Activated CD8-positive, alpha-beta T cell treated with anti-CD3 and anti-CD28 coated beads, Interleukin-2, amount 10 ng/mL, durations not matched to agents 7 days and 5 days (primary cell): ENCODE results near the gene SMIM13. TPM values are rescaled to one million over a fixed set of nuclear protein-coding genes. Genes with fewer than 3 reads are reported as not detected.
"Not testable (repeated sequence)": the region's sequence is repeated elsewhere in the genome, so short reads cannot be mapped to it uniquely, and the experiment has no call there.

Experiments
- ATAC-seq: fragments of 150-1000 bp; cut with Tn5 transposase; one replicate; pipeline ENCODE4 v1.10.0; 2021; ENCODE audit warnings: moderate library complexity
- CTCF ChIA-PET: fragments of 350-600 bp; sonication (Branson Sonifier 250); formaldehyde crosslinking; loops from one replicate; lab custom pipeline; 2021; ENCODE audit warnings: antibody characterized with exemption; lab: Charles Lee
- POLR2A ChIA-PET: fragments of 350-600 bp; sonication (Branson Sonifier 250); formaldehyde crosslinking; loops from one replicate; lab custom pipeline; 2021; ENCODE audit warnings: antibody characterized with exemption; lab: Charles Lee
- DNase-seq: peaks from one replicate; pipeline ENCODE4 v3.0.0-alpha.2; 2020
- H3K27ac Mint-ChIP-seq: one replicate; pipeline ENCODE4 v1.8.0; 2021; ENCODE audit warnings: mild to moderate bottlenecking, mixed read lengths
- H3K27me3 Mint-ChIP-seq: one replicate; pipeline ENCODE4 v1.8.0; 2021; ENCODE audit warnings: low read depth, mixed read lengths
- H3K36me3 Mint-ChIP-seq: one replicate; pipeline ENCODE4 v1.8.0; 2021; ENCODE audit warnings: low read depth, mixed read lengths
- H3K4me1 Mint-ChIP-seq: one replicate; pipeline ENCODE4 v1.8.0; 2021; ENCODE audit warnings: low read depth, mixed read lengths
- H3K4me3 Mint-ChIP-seq: one replicate; pipeline ENCODE4 v1.8.0; 2021; ENCODE audit warnings: mild to moderate bottlenecking, mixed read lengths
- H3K9me3 Mint-ChIP-seq: one replicate; pipeline ENCODE4 v1.8.0; 2022; ENCODE audit warnings: mixed read lengths; ENCODE audit not compliant: insufficient read depth
- total RNA-seq, 2 experiments: library from RNA; stranded (reverse); gene quantifications; one replicate each; pipeline ENCODE4 v1.2.3, GENCODE V29; 2021

The SMIM13 gene
- total RNA-seq, 2 experiments from 2014 or later: 9.5 to 10.1 TPM

- Mint-ChIP-seq H3K9me3 (peaks cover 9% of the 10 kb centered on the region), H3K36me3 (peaks cover 39% of the 10 kb centered on the region), H3K4me3 (no peak overlapping the region), H3K27me3 (no peaks in the 10 kb centered on the region), H3K4me1 (peaks cover 23% of the 10 kb centered on the region), H3K27ac (no peak overlapping the region)
- DNase-seq: no peak
- no peak for ATAC-seq
- POLR2A ChIA-PET: no interaction called here
- CTCF ChIA-PET: no interaction called here
Measured at GRCh38 chr6:11101417-11101816, 7.8 kb downstream of the SMIM13 start.

GRCh38 chr6:11103065-11103464, 9.4 kb downstream of the SMIM13 start:
- ATAC-seq (no peak), DNase-seq (no peak)
- POLR2A ChIA-PET: no interaction called here
- Mint-ChIP-seq H3K9me3 (peaks cover 9% of the 10 kb centered on the region), H3K36me3 (peaks cover 31% of the 10 kb centered on the region), H3K4me3 (no peak overlapping the region), H3K27me3 (no peaks in the 10 kb centered on the region), H3K27ac (no peak overlapping the region), H3K4me1 (peaks cover 21% of the 10 kb centered on the region)
- CTCF ChIA-PET: no interaction called here

- Mint-ChIP-seq H3K9me3 (no peaks in the 10 kb centered on the region), H3K36me3 (peaks cover 3% of the 10 kb centered on the region), H3K4me1 (peaks cover 19% of the 10 kb centered on the region), H3K4me3 (no peak overlapping the region), H3K27me3 (no peaks in the 10 kb centered on the region), H3K27ac (no peak overlapping the region)
- no peak for ATAC-seq
- POLR2A ChIA-PET: no interaction called here
- DNase-seq: no peak
- CTCF ChIA-PET: no interaction called here
Measured at GRCh38 chr6:11108726-11109125, 15.1 kb downstream of the SMIM13 start.

- ATAC-seq: peak; percentile 70
- H3K27me3 Mint-ChIP-seq: no peaks in the 10 kb centered on the region
- no peak for DNase-seq
- no peaks in the 10 kb centered on the region for H3K9me3 Mint-ChIP-seq
- CTCF ChIA-PET: interaction anchor here (1.6 kb wide), 1 partner anchor 385 kb away, joined by 3 read pairs; no protein-coding TSS in a partner anchor
- H3K27ac Mint-ChIP-seq: peak within 1 kb of the TSS; percentile 75
- peaks cover 3% of the 10 kb centered on the region for H3K36me3 Mint-ChIP-seq
- peaks cover 19% of the 10 kb centered on the region for H3K4me1 Mint-ChIP-seq
- H3K4me3 Mint-ChIP-seq: peak within 1 kb of the TSS; percentile 56
- POLR2A ChIA-PET: no interaction called here
Measured at GRCh38 chr6:11110921-11111768, 17.5 kb downstream of the SMIM13 start, which contains the start of gene ERVFRD-1. Gene ERVFRD-1 (minus strand): TSS chr6:11111725. CDS start chr6:11105310, 6,415 bp downstream.

GRCh38 chr6:11111769-11112437, 18.3 kb downstream of the SMIM13 start:
- ATAC-seq: peak; percentile 33
- Mint-ChIP-seq H3K27me3 (no peaks in the 10 kb centered on the region), H3K9me3 (no peaks in the 10 kb centered on the region), H3K36me3 (peaks cover 3% of the 10 kb centered on the region), H3K4me1 (peaks cover 20% of the 10 kb centered on the region), H3K27ac (peak overlapping the region; percentile 75), H3K4me3 (peak overlapping the region; percentile 56)
- CTCF ChIA-PET: interaction anchor here (1.6 kb wide), 1 partner anchor 384 kb away, joined by 3 read pairs; no protein-coding TSS in a partner anchor
- DNase-seq: no peak
- POLR2A ChIA-PET: no interaction called here

- ChIA-PET CTCF (interaction anchor here (1.6 kb wide), 1 partner anchor 383 kb away, joined by 3 read pairs; no protein-coding TSS in a partner anchor), POLR2A (no interaction called here)
- no peak overlapping the region for H3K4me3 Mint-ChIP-seq
- DNase-seq: no peak
- no peaks in the 10 kb centered on the region for H3K9me3 Mint-ChIP-seq
- no peak for ATAC-seq
- peaks cover 3% of the 10 kb centered on the region for H3K36me3 Mint-ChIP-seq
- no peaks in the 10 kb centered on the region for H3K27me3 Mint-ChIP-seq
- no peak overlapping the region for H3K27ac Mint-ChIP-seq
- peaks cover 20% of the 10 kb centered on the region for H3K4me1 Mint-ChIP-seq
Measured at GRCh38 chr6:11113038-11113437, 19.4 kb downstream of the SMIM13 start.

- CTCF ChIA-PET, H3K27ac Mint-ChIP-seq, H3K36me3 Mint-ChIP-seq, ATAC-seq, H3K4me3 Mint-ChIP-seq, H3K27me3 Mint-ChIP-seq, DNase-seq, POLR2A ChIA-PET, H3K9me3 Mint-ChIP-seq: not testable (repeated sequence)
- peaks cover 17% of the 10 kb centered on the region for H3K4me1 Mint-ChIP-seq
Measured at GRCh38 chr6:11115808-11116536, 22.3 kb downstream of the SMIM13 start.

GRCh38 chr6:11120271-11121005, 26.8 kb downstream of the SMIM13 start:
- ChIA-PET POLR2A (no interaction called here), CTCF (no interaction called here)
- no peak overlapping the region for H3K4me3 Mint-ChIP-seq
- H3K36me3 Mint-ChIP-seq: no peaks in the 10 kb centered on the region
- no peak for DNase-seq
- no peaks in the 10 kb centered on the region for H3K27me3 Mint-ChIP-seq
- no peaks in the 10 kb centered on the region for H3K9me3 Mint-ChIP-seq
- peaks cover 4% of the 10 kb centered on the region for H3K4me1 Mint-ChIP-seq
- no peak for ATAC-seq
- H3K27ac Mint-ChIP-seq: no peak overlapping the region

GRCh38 chr6:11121851-11122250, 28.2 kb downstream of the SMIM13 start:
- H3K9me3 Mint-ChIP-seq: no peaks in the 10 kb centered on the region
- POLR2A ChIA-PET: no interaction called here
- no peak overlapping the region for H3K4me3 Mint-ChIP-seq
- DNase-seq (no peak), ATAC-seq (no peak)
- peaks cover 4% of the 10 kb centered on the region for H3K36me3 Mint-ChIP-seq
- H3K4me1 Mint-ChIP-seq: peaks cover 2% of the 10 kb centered on the region
- H3K27ac Mint-ChIP-seq: no peak overlapping the region
- H3K27me3 Mint-ChIP-seq: no peaks in the 10 kb centered on the region
- CTCF ChIA-PET: no interaction called here

GRCh38 chr6:11122380-11122779, 28.7 kb downstream of the SMIM13 start:
- no peak for ATAC-seq
- Mint-ChIP-seq H3K27ac (no peak overlapping the region), H3K4me1 (peaks cover 2% of the 10 kb centered on the region), H3K4me3 (no peak overlapping the region), H3K27me3 (no peaks in the 10 kb centered on the region), H3K36me3 (peaks cover 7% of the 10 kb centered on the region), H3K9me3 (no peaks in the 10 kb centered on the region)
- POLR2A ChIA-PET: no interaction called here
- CTCF ChIA-PET: no interaction called here
- DNase-seq: no peak

GRCh38 chr6:11123978-11124377, 30.3 kb downstream of the SMIM13 start:
- ChIA-PET CTCF (interaction anchor here (0.6 kb wide), 1 partner anchor 401 kb away, joined by 3 read pairs; no protein-coding TSS in a partner anchor), POLR2A (no interaction called here)
- Mint-ChIP-seq H3K4me1 (peaks cover 2% of the 10 kb centered on the region), H3K4me3 (no peak overlapping the region), H3K36me3 (peaks cover 12% of the 10 kb centered on the region), H3K27ac (no peak overlapping the region), H3K9me3 (no peaks in the 10 kb centered on the region), H3K27me3 (no peaks in the 10 kb centered on the region)
- DNase-seq: no peak
- ATAC-seq: no peak
